ENCODE measurements around the gene LDLRAD3.

The LDLRAD3 gene

GRCh38 chr11:35963911-35964310, 20.0 kb downstream of the LDLRAD3 start:
- DNase-seq: no peak

GRCh38 chr11:35964841-35965240, 21.0 kb downstream of the LDLRAD3 start:
- no peak for DNase-seq

- no peak for DNase-seq
These were observed 23.2 kb downstream of the LDLRAD3 start for GRCh38 chr11:35967042-35967441.

GRCh38 chr11:35968386-35969088, 24.7 kb downstream of the LDLRAD3 start:
- DNase-seq: no peak

DNA sequence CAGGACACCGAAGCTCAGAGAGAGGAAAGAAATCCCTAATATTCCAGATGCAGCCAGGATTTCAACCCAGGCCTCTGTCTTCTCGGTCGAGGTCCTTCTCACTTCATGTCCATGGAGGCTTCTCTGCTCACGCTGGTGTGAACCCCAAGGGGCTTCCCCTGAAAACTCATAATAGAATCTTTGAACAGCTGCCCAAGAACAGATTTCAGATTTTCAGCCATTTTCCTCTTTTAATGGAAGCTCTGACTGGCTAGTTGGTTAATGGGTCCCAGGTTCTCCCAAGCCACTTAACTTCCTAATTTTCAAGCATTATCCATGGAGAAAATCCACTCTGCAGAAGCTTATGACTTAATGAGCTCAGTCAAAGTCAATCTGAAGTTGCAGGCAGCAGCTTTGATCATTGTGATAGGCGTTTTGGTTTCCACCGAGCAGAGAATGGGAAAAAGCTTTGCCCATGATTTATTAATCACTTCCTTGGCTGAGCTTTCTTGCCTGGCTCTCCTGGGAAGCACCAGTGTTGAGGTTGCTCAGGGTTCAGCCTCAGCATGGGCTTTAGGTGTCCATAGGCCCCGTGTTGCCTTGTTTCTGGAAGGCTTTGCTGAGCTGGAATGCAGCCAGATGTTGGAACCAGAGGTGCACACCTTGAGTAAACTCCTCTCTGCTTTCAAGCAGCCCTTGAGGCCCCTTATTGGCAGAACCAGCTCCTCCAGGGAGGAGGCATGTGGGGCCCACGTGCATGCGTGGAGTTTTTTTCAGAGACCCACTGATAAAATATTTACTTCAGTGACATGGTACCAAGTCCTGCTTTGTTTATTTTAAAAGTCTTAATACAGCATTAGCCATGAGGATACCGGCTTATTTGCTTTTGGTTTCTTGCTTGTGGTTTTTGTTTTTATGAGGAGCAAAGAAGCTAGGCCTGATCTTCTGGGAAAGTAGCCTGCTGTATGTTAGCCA, 25.5 kb downstream of the LDLRAD3 start:
- no peak for DNase-seq

- DNase-seq: no peak
These were observed 26.6 kb downstream of the LDLRAD3 start for GRCh38 chr11:35970445-35970844.

GRCh38 chr11:35971841-35972422, 28.1 kb downstream of the LDLRAD3 start:
- no peak for DNase-seq

DNA sequence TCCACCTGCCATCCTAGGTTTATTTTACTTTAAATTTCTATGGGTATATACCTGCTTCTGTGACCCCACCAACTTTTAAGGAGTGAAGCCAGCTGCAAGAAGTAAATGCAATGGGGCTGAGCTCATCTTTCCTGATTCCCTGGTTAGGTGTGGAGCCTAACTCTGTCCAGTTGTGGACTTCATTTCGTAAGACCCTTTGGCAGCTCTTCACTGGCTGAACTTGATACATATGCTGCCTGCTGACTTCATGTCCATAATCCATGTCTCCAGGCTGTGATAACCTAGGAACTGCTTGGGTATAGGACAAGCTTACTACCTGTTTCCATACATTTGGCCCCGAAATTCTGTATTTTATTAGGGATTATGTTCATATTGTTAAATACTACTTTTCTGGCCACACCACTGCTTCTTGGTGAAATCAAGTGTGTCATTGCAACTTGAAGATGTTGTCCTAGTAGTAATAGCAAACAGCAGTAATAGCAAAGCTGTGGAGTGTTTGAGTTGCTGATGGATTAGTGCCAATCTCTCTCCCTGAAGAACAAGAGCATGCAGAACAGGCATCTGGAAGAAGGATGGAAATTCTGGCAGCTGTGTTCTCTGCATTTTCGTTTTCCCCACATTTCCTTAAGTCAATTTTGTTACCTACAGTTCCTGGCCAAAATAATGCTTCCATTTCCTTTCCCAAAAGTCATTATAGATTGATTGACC, 31.2 kb downstream of the LDLRAD3 start:
- no peak for DNase-seq

DNA sequence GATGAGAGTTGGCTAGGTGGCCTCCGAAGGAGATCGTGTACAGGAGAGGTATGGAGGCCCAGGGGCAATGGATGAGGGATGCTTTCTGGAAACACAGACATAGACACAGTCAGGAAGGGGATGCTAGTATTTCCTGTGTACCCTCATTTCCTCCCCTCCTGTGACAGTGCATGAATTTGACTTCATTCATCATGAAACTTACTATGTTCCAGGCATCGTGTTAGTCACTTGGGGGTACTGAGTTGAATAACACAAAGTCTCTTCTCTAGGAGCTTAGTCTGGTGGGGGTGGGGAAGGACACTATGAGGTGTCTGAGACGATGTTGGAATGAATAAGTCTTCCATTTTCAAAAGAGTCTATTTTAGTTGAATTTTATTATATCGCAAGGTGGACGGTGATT, 32.6 kb downstream of the LDLRAD3 start:
- DNase-seq: no peak

DNA sequence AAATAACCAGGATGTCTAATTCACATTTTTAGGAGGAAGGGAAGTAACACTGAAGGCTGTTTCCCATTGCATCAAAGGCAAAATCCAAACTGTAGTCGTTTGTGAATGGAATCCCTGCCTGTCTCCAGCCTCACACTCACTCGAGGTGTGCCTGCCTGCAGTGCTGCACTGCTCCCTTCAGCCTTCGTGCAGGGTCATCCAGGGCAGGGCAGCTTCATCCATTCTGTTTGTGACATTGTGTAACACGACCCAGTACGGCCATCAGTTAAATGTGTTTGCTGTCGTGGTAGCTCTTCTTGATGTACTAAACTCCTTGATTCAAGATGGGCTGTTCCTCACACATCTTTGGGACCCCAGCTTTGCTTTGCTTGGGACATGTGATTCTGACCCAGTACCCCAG, 34.3 kb downstream of the LDLRAD3 start:
- DNase-seq: no peak

- no peak for DNase-seq
These were observed 35.0 kb downstream of the LDLRAD3 start for GRCh38 chr11:35978891-35979290.

- no peak for DNase-seq
These were observed 37.0 kb downstream of the LDLRAD3 start for GRCh38 chr11:35980686-35981390.

DNA sequence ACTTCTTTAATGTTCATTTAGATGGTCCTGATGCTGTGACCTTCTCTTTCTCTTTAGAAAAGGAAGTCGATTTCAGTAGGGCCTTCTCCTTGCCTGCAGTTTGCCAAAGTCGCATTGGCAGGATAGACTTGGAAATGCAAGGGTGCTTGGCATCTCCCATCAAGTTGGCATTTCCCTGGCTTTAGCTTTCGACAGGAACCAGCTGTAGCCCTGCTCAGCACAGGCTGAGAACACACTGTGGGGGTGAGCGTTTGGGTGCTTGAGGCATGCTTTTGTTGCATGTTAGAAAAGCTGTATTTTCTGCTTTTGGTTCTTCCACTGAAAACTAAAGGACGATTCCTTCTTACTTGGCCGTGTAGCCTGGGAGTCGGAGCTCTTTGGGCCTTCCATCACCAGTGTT, 37.7 kb downstream of the LDLRAD3 start:
- DNase-seq: no peak

DNA sequence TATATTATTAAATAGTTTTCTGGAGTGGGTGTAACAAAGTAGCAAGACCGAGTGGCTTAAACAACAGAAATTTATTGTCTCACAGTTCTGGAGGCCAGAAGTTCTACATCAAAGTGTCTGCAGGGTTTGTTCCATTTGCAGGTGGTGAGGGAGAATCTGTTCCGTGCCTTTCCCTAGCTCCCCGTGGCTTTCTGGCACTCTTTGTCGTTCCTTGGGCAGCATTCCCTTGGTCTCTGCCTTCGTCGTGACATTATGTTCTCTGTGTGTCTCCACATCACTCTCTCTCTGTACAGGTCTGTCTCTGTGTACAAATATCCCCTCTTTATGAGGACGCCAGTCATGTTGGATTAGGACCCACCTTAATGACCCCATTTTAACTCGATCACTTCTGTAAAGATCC, 38.2 kb downstream of the LDLRAD3 start:
- no peak for DNase-seq

DNA sequence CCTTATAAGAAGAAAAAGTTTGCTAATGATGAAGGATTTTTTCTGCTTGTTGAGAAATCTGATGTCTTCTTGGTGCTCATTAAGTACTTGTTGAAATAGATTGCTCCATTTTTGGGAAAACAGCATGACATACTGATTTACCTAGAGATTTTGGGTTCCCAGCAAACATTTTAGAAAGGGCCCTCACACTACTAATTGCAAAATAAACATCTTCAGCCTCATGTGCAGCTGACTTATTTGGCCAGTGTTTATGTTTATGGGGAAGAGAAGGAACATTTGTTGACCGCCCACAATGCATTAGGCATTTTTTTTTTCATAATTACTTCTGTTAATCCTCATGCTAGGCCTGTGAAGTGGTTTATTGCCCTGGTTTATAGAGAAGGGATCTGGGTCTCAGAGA, 40.1 kb downstream of the LDLRAD3 start:
- DNase-seq: no peak

DNA sequence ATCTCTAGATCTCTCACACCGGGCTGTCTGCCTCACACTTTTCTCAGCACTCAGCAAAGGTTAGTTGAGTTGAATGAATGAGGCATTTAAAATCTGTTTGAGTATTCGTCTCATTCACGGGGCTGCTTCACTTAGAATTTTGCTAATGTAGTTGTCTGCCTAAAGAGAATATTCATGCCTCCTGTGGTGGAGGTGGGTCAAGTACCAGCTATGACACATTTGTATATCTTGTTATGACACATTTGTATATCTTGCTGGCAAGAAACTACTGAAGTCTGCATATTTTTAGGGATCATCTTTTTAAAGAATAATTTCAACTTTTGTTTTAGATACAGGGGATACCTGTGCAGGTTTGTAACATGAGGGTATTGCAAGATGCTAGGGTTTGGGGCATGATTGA, 43.1 kb downstream of the LDLRAD3 start:
- no peak for DNase-seq

DNA sequence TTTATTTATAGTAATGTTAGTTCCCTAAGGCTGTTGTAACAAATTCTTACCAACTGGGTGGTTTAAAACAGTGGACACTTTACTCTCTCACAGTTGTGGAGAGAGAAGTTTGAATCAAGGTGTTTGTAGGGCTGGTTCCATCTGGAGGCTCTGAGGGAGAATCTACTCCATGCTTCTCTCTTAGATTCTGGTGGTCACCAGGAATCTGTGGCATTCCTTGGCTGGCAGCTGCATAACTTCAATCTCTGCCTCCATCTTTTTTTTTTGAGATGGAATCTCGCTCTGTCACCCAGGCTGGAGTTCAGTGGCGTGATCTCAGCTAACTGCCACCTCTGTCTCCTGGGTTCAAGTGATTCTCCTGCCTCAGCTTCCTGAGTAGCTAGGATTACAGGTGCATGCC, 46.3 kb downstream of the LDLRAD3 start:
- DNase-seq: no peak

- no peak for DNase-seq
These were observed 47.0 kb downstream of the LDLRAD3 start for GRCh38 chr11:35990816-35991215.

GRCh38 chr11:35992548-35992947, 48.7 kb downstream of the LDLRAD3 start:
- DNase-seq: no peak

- DNase-seq: no peak
These were observed 50.6 kb downstream of the LDLRAD3 start for GRCh38 chr11:35994421-35994820.

GRCh38 chr11:35995681-35996271, 51.9 kb downstream of the LDLRAD3 start:
- DNase-seq: no peak

GRCh38 chr11:35997902-35998520, 54.1 kb downstream of the LDLRAD3 start:
- no peak for DNase-seq
